Activated naive CD4-positive, alpha-beta T cell treated with anti-CD3 and anti-CD28 coated beads for 36 hours (primary cell): ENCODE measurements around the gene KCNIP1. TPM values are rescaled to one million over a fixed set of nuclear protein-coding genes. Genes with fewer than 3 reads are reported as not detected.
"Not testable (repeated sequence)": the region's sequence is repeated elsewhere in the genome, so short reads cannot be mapped to it uniquely, and the experiment has no call there.

Experiments used
- CTCF ChIA-PET: fragments of 350-600 bp; sonication (Branson Sonifier 250); formaldehyde crosslinking; loops from one replicate; lab custom pipeline; 2021; ENCODE audit warnings: antibody characterized with exemption; lab: Charles Lee
- DNase-seq: peaks from one replicate; pipeline ENCODE4 v3.0.0-alpha.2; 2020
- H3K27ac Mint-ChIP-seq: one replicate; pipeline ENCODE4 v1.8.0; 2021; ENCODE audit warnings: mild to moderate bottlenecking, mixed read lengths
- H3K27me3 Mint-ChIP-seq: one replicate; pipeline ENCODE4 v1.8.0; 2021; ENCODE audit warnings: low read depth, mixed read lengths
- H3K36me3 Mint-ChIP-seq: one replicate; pipeline ENCODE4 v1.8.0; 2021; ENCODE audit warnings: low read depth, mixed read lengths
- H3K4me1 Mint-ChIP-seq: one replicate; pipeline ENCODE4 v1.8.0; 2021; ENCODE audit warnings: low read depth, mixed read lengths
- H3K4me3 Mint-ChIP-seq: one replicate; pipeline ENCODE4 v1.8.0; 2021; ENCODE audit warnings: mild to moderate bottlenecking, moderate library complexity, mixed read lengths
- H3K9me3 Mint-ChIP-seq: one replicate; pipeline ENCODE4 v1.8.0; 2021; ENCODE audit warnings: mixed read lengths
- intact Hi-C: fragments of 100-400 bp; cut with micrococcal nuclease; formaldehyde crosslinking; loops from one replicate; pipeline ENCODE4 v1.15.1; 2023
- total RNA-seq, 2 experiments: library from RNA; stranded (reverse); gene quantifications; one replicate each; pipeline ENCODE4 v1.2.3, GENCODE V29; 2021

The KCNIP1 gene
- total RNA-seq, 2 experiments from 2014 or later: not detected

GRCh38 chr5:170748951-170749471 is 245.2 kb downstream of the KCNIP1 start:
- Mint-ChIP-seq H3K9me3 (no peaks in the 10 kb centered on the region), H3K4me1 (peaks cover 3% of the 10 kb centered on the region), H3K27me3 (peaks cover 23% of the 10 kb centered on the region), H3K27ac (no peak overlapping the region), H3K4me3 (no peak overlapping the region), H3K36me3 (no peaks in the 10 kb centered on the region)
- CTCF ChIA-PET: interaction anchor here (0.7 to 1.3 kb wide), 3 partner anchors 42 to 170 kb away, joined by 3 to 4 read pairs (median 3); no protein-coding TSS in a partner anchor
- intact Hi-C loops: no loop called here
- no peak for DNase-seq

GRCh38 chr5:170749911-170750431 is 246.2 kb downstream of the KCNIP1 start:
- no peak overlapping the region for H3K27ac Mint-ChIP-seq
- intact Hi-C loops: no loop called here
- no peak overlapping the region for H3K4me3 Mint-ChIP-seq
- H3K4me1 Mint-ChIP-seq: no peaks in the 10 kb centered on the region
- no peak for DNase-seq
- CTCF ChIA-PET: interaction anchor here (0.6 to 1.3 kb wide), 3 partner anchors 41 to 367 kb away, joined by 3 to 4 read pairs (median 3); no protein-coding TSS in a partner anchor
- H3K9me3 Mint-ChIP-seq: no peaks in the 10 kb centered on the region
- peaks cover 19% of the 10 kb centered on the region for H3K27me3 Mint-ChIP-seq
- no peaks in the 10 kb centered on the region for H3K36me3 Mint-ChIP-seq

GRCh38 chr5:170750791-170751190 is 247.0 kb downstream of the KCNIP1 start:
- no peaks in the 10 kb centered on the region for H3K4me1 Mint-ChIP-seq
- intact Hi-C loops: no loop called here
- H3K36me3 Mint-ChIP-seq: no peaks in the 10 kb centered on the region
- peaks cover 15% of the 10 kb centered on the region for H3K27me3 Mint-ChIP-seq
- H3K27ac Mint-ChIP-seq: no peak overlapping the region
- CTCF ChIA-PET: interaction anchor here (1.0 to 1.1 kb wide), 2 partner anchors 41 to 112 kb away, joined by 3 read pairs; no protein-coding TSS in a partner anchor
- no peak for DNase-seq
- no peaks in the 10 kb centered on the region for H3K9me3 Mint-ChIP-seq
- H3K4me3 Mint-ChIP-seq: no peak overlapping the region

GRCh38 chr5:170751631-170752030 is 247.8 kb downstream of the KCNIP1 start:
- CTCF ChIA-PET: interaction anchor here (1.1 kb wide), 1 partner anchor 40 kb away, joined by 3 read pairs; no protein-coding TSS in a partner anchor
- Mint-ChIP-seq H3K4me3 (no peak overlapping the region), H3K27me3 (peaks cover 13% of the 10 kb centered on the region), H3K4me1 (no peaks in the 10 kb centered on the region), H3K27ac (no peak overlapping the region), H3K36me3 (no peaks in the 10 kb centered on the region), H3K9me3 (no peaks in the 10 kb centered on the region)
- DNase-seq: no peak
- intact Hi-C loops: no loop called here

- Mint-ChIP-seq H3K4me1 (no peaks in the 10 kb centered on the region), H3K27ac (no peak overlapping the region), H3K27me3 (peaks cover 10% of the 10 kb centered on the region), H3K4me3 (no peak overlapping the region), H3K9me3 (no peaks in the 10 kb centered on the region), H3K36me3 (no peaks in the 10 kb centered on the region)
- CTCF ChIA-PET: no interaction called here
- intact Hi-C loops: no loop called here
- DNase-seq: no peak
These were observed 248.7 kb downstream of the KCNIP1 start for GRCh38 chr5:170752257-170753215.

- Mint-ChIP-seq H3K9me3 (no peaks in the 10 kb centered on the region), H3K4me1 (no peaks in the 10 kb centered on the region), H3K27me3 (peaks cover 8% of the 10 kb centered on the region), H3K4me3 (no peak overlapping the region), H3K27ac (no peak overlapping the region), H3K36me3 (no peaks in the 10 kb centered on the region)
- CTCF ChIA-PET: no interaction called here
- DNase-seq: no peak
- intact Hi-C loops: no loop called here
These were observed 249.5 kb downstream of the KCNIP1 start for GRCh38 chr5:170753311-170753710.

GRCh38 chr5:170754508-170754907 is 250.7 kb downstream of the KCNIP1 start:
- H3K4me1 Mint-ChIP-seq, intact Hi-C loops: not testable (repeated sequence)
- CTCF ChIA-PET: interaction anchor here (0.5 kb wide), 1 partner anchor 797 kb away, joined by 3 read pairs; no protein-coding TSS in a partner anchor

GRCh38 chr5:170755679-170756456 is 252.0 kb downstream of the KCNIP1 start:
- CTCF ChIA-PET: no interaction called here
- DNase-seq: no peak
- H3K27me3 Mint-ChIP-seq: no peaks in the 10 kb centered on the region
- no peaks in the 10 kb centered on the region for H3K9me3 Mint-ChIP-seq
- no peak overlapping the region for H3K4me3 Mint-ChIP-seq
- H3K27ac Mint-ChIP-seq: no peak overlapping the region
- no peaks in the 10 kb centered on the region for H3K36me3 Mint-ChIP-seq
- intact Hi-C loops: no loop called here
- H3K4me1 Mint-ChIP-seq: no peaks in the 10 kb centered on the region

More at GRCh38 chr5:170754508-170754907, 250.7 kb downstream of the KCNIP1 start:
- not testable (repeated sequence) for H3K36me3 Mint-ChIP-seq, H3K4me3 Mint-ChIP-seq, H3K27me3 Mint-ChIP-seq, H3K9me3 Mint-ChIP-seq, H3K27ac Mint-ChIP-seq, DNase-seq

GRCh38 chr5:170756691-170757090 is 252.9 kb downstream of the KCNIP1 start:
- Mint-ChIP-seq H3K4me3 (no peak overlapping the region), H3K4me1 (no peaks in the 10 kb centered on the region), H3K36me3 (no peaks in the 10 kb centered on the region), H3K27me3 (no peaks in the 10 kb centered on the region), H3K27ac (no peak overlapping the region), H3K9me3 (no peaks in the 10 kb centered on the region)
- intact Hi-C loops: no loop called here
- CTCF ChIA-PET: no interaction called here
- DNase-seq: no peak

- intact Hi-C loops: no loop called here
- no peak overlapping the region for H3K4me3 Mint-ChIP-seq
- no peak overlapping the region for H3K27ac Mint-ChIP-seq
- no peaks in the 10 kb centered on the region for H3K9me3 Mint-ChIP-seq
- no peak for DNase-seq
- H3K4me1 Mint-ChIP-seq: no peaks in the 10 kb centered on the region
- no peaks in the 10 kb centered on the region for H3K36me3 Mint-ChIP-seq
- H3K27me3 Mint-ChIP-seq: no peaks in the 10 kb centered on the region
- CTCF ChIA-PET: no interaction called here
These were observed 253.4 kb downstream of the KCNIP1 start for GRCh38 chr5:170757182-170757601.

GRCh38 chr5:170757669-170758068 is 253.8 kb downstream of the KCNIP1 start:
- CTCF ChIA-PET: no interaction called here
- intact Hi-C loops: no loop called here
- H3K27ac Mint-ChIP-seq: no peak overlapping the region
- H3K4me1 Mint-ChIP-seq: no peaks in the 10 kb centered on the region
- no peaks in the 10 kb centered on the region for H3K36me3 Mint-ChIP-seq
- no peak overlapping the region for H3K4me3 Mint-ChIP-seq
- DNase-seq: no peak
- H3K9me3 Mint-ChIP-seq: no peaks in the 10 kb centered on the region
- H3K27me3 Mint-ChIP-seq: no peaks in the 10 kb centered on the region

GRCh38 chr5:170758481-170758880 is 254.7 kb downstream of the KCNIP1 start:
- no peak overlapping the region for H3K4me3 Mint-ChIP-seq
- no peaks in the 10 kb centered on the region for H3K27me3 Mint-ChIP-seq
- CTCF ChIA-PET: no interaction called here
- H3K9me3 Mint-ChIP-seq: no peaks in the 10 kb centered on the region
- H3K4me1 Mint-ChIP-seq: no peaks in the 10 kb centered on the region
- intact Hi-C loops: no loop called here
- no peak for DNase-seq
- H3K36me3 Mint-ChIP-seq: no peaks in the 10 kb centered on the region
- H3K27ac Mint-ChIP-seq: no peak overlapping the region
